K562 (cell line): Measurements from ENCODE around the gene NUP62. TPM values are rescaled to one million over a fixed set of nuclear protein-coding genes. Genes with fewer than 3 reads are reported as not detected.

Source experiments
- ATAC-seq: fragments of 200-7000 bp; cut with Tn5 transposase; 3 replicates; pipeline ENCODE4 v1.9.1; 2020; ENCODE audit warnings: moderate library complexity
- BruUV-seq: library from RNA; stranded (reverse); fragments of 400-500 nt; replicated peaks from 2 replicates; lab custom pipeline; 2021; lab: Mats Ljungman, UMichigan
- CTCF ChIA-PET: fragments of 300-600 bp; formaldehyde crosslinking; extraction: SDS; loops from one replicate; lab custom pipeline; 2021; ENCODE audit warnings: low intra/inter-chr PET ratio; lab: Yijun Ruan, JAX
- POLR2A ChIA-PET: fragments of 300-600, 350-650 bp; sonication (Branson Sonifier 250); formaldehyde crosslinking; extraction: SDS; loops from one replicate; lab custom pipeline; 2021; ENCODE audit warnings: antibody characterized with exemption, inconsistent platforms; lab: Yijun Ruan, JAX
- DNase-seq, 4 experiments: peaks; one replicate each; pipeline versions ENCODE4 v3.0.0 to v3.0.0-alpha.2; 2011 to 2018; ENCODE audit warnings: low spot score in 3 of 4, mixed read lengths in 3 of 4; ENCODE audit errors: extremely low read depth in 1 of 4
- FAIRE-seq: peaks from 2 replicates; lab custom pipeline; 2011; peaks lifted over from hg19 to GRCh38; lab: Jason Lieb, UNC
- H2AFZ ChIP-seq: 2 replicates; pipeline ENCODE4 v1.6.0; 2011; ENCODE audit warnings: low read depth, low read length, control low read depth, inconsistent platforms
- H3K27ac ChIP-seq: fragments of 200-600 bp; 3 replicates; pipeline ENCODE4 v1.8.0; 2011; ENCODE audit warnings: low read depth, mild to moderate bottlenecking, control low read depth, inconsistent platforms, low read length, moderate library complexity, mixed read lengths; ENCODE audit errors: extremely low read depth
- H3K27me3 ChIP-seq, 2 experiments: fragments of 300-600 bp in 1 of 2; 2 replicates in 1 of 2; 3 replicates in 1 of 2; pipeline versions ENCODE4 v1.6.0 to v1.8.0; 2011; ENCODE audit warnings: inconsistent platforms in 2 of 2, low read length in 2 of 2, mild to moderate bottlenecking in 1 of 2, mixed read lengths in 1 of 2, moderate library complexity in 1 of 2; ENCODE audit not compliant: control insufficient read depth in 2 of 2, insufficient read depth in 2 of 2
- H3K36me3 ChIP-seq: fragments of 300-600 bp; 3 replicates; pipeline ENCODE4 v1.8.0; 2011; ENCODE audit warnings: mild to moderate bottlenecking, low read length, inconsistent platforms; ENCODE audit not compliant: control insufficient read depth, insufficient read depth
- H3K4me1 ChIP-seq, 2 experiments: fragments of 200-600 bp in 1 of 2; replicated peaks in 1 of 2; 2 replicates in 1 of 2; 3 replicates in 1 of 2; pipeline versions ENCODE4 v1.5.1 to v1.8.0; 2011; ENCODE audit warnings: inconsistent platforms in 2 of 2, low read length in 2 of 2, mild to moderate bottlenecking in 1 of 2, mixed read lengths in 1 of 2, moderate library complexity in 1 of 2; ENCODE audit not compliant: control insufficient read depth in 2 of 2, insufficient read depth in 2 of 2
- H3K4me2 ChIP-seq: 2 replicates; pipeline ENCODE4 v1.6.1; 2011; ENCODE audit warnings: low read length, control low read depth, inconsistent platforms, mixed read lengths; ENCODE audit not compliant: insufficient read depth
- H3K4me3 ChIP-seq: fragments of 200-600 bp; sonication (generic), shearing (Covaris generic); 2 replicates; pipeline ENCODE4 v1.5.1; 2016; ENCODE audit warnings: control low read depth, inconsistent platforms
- H3K79me2 ChIP-seq: fragments of 200-600 bp; 3 replicates; pipeline ENCODE4 v1.8.0; 2011; ENCODE audit warnings: low read length, inconsistent platforms; ENCODE audit not compliant: control insufficient read depth, insufficient read depth
- H3K9ac ChIP-seq, 2 experiments: 2 replicates each; pipeline versions ENCODE4 v1.6.0 to v1.6.1; 2011; ENCODE audit warnings: low read depth in 2 of 2, low read length in 2 of 2, control low read depth in 1 of 2, inconsistent platforms in 1 of 2, mild to moderate bottlenecking in 1 of 2, mixed read lengths in 1 of 2; ENCODE audit not compliant: insufficient read depth in 1 of 2
- H3K9me1 ChIP-seq: one replicate; pipeline ENCODE4 v1.6.0; 2011; ENCODE audit warnings: inconsistent platforms, mild to moderate bottlenecking, low read length, moderate library complexity; ENCODE audit not compliant: control insufficient read depth, insufficient read depth
- H3K9me3 ChIP-seq: replicated peaks from 2 replicates; pipeline ENCODE4 v1.5.1; 2011; ENCODE audit warnings: low read depth, low read length, inconsistent platforms; ENCODE audit not compliant: control insufficient read depth, insufficient read depth
- H4K20me1 ChIP-seq: replicated peaks from 2 replicates; pipeline ENCODE4 v1.6.1; 2011; ENCODE audit warnings: low read length, inconsistent platforms, mixed read lengths; ENCODE audit not compliant: control insufficient read depth, insufficient read depth
- CCNT2 ChIP-seq: IDR thresholded peaks from 2 replicates; pipeline ENCODE4 v1.6.1; 2011; ENCODE audit warnings: borderline replicate concordance, low read depth, mild to moderate bottlenecking, moderate library complexity, mixed read lengths, low read length; ENCODE audit not compliant: insufficient read length; ENCODE audit errors: extremely low read depth
- USF1 ChIP-seq: sonication (generic); formaldehyde crosslinking; IDR thresholded peaks from 2 replicates; pipeline ENCODE4 v1.9.0; 2022; ENCODE audit warnings: mild to moderate bottlenecking, missing genetic modification reagents
- ZNF174 ChIP-seq: fragments of 250-450 bp; sonication (Bioruptor Pico); IDR thresholded peaks from 2 replicates; pipeline ENCODE4 v1.4.0; 2020; ENCODE audit warnings: mild to moderate bottlenecking
- ZNF197 ChIP-seq: fragments of 200-800 bp; sonication (Bioruptor generic); IDR thresholded peaks from 2 replicates; pipeline ENCODE4 v1.6.1; 2016; ENCODE audit warnings: low read depth, missing genetic modification characterization, missing compliant biosample characterization
- WGBS: fragments of 100-300 bp; shearing (Covaris generic); methylation state at CpG from one replicate; pipeline ENCODE4 v1.1.6; 2016; ENCODE audit warnings: low coverage, mixed read lengths; ENCODE audit not compliant: insufficient coverage; ENCODE audit errors: missing lambda C conversion rate; 5-methylcytosine and 5-hydroxymethylcytosine counted together
- in situ Hi-C: fragments of 300-500 bp; cut with MboI; formaldehyde crosslinking; loops from 4 replicates; pipeline ENCODE4 v1.15.0; 2018; ENCODE audit warnings: inconsistent platforms, mixed read lengths
- intact Hi-C: fragments of 100-400 bp; cut with micrococcal nuclease; formaldehyde crosslinking; loops from 2 replicates; pipeline ENCODE4 v1.14.2; 2022
- polyA plus RNA-seq, 8 experiments: library from polyadenylated mRNA; depleted of rRNA in 4 of 8; stranded (reverse) in 5 of 8; unstranded in 3 of 8; fragments of >200 nt; fragmentation: Nextera tagmentation in 2 of 8; fragmentation: Illumina TruSeq in 1 of 8; extraction: Ambion mirVana in 2 of 8; extraction: Trizol in 1 of 8; gene quantifications; 2 replicates each; pipeline versions ENCODE4 v1.2.1 to v1.2.3, GENCODE V29; 2011 to 2014; ENCODE audit warnings: inconsistent platforms in 1 of 8, missing spikeins in 1 of 8
- total RNA-seq, 7 experiments: library from RNA; depleted of rRNA in 6 of 7; stranded (reverse); fragments of >200 nt in 6 of 7; fragmentation: Illumina TruSeq in 2 of 7; extraction: Trizol in 2 of 7; gene quantifications; 2 replicates each; pipeline versions ENCODE4 v1.2.1 to v1.2.3, GENCODE V29; 2011 to 2021; ENCODE audit warnings: low replicate concordance in 1 of 7
- TF ChIP-seq, protein P1 (sequence below): sonication (generic); formaldehyde crosslinking; IDR thresholded peaks from 2 replicates; pipeline ENCODE4 v1.9.0; 2022; ENCODE audit warnings: mild to moderate bottlenecking, missing genetic modification reagents
- TF ChIP-seq, protein P2 (sequence below), 3 experiments: IDR thresholded peaks in 2 of 3; conservative IDR thresholded peaks in 1 of 3; 2 replicates each; pipeline ENCODE4 v1.5.1; 2011 to 2012; ENCODE audit warnings: low read length in 3 of 3, mild to moderate bottlenecking in 3 of 3, control low read depth in 2 of 3, improper control_type of control experiment in 1 of 3, inconsistent platforms in 1 of 3, low read depth in 1 of 3, mixed read lengths in 1 of 3, moderate library complexity in 1 of 3; ENCODE audit not compliant: insufficient read depth in 2 of 3

The NUP62 gene
- total and polyA plus RNA-seq, 9 of the 15 experiments (the other 6 are each of a cell fraction or from before 2014, with no cell fraction given), result 16.9 to 109 (median 66.0) TPM

- Histone ChIP-seq H3K4me1 (peaks cover 8 to 11% of the 10 kb centered on the region in 2 experiments; a peak in 3 of 5 replicates), H3K4me2 (no peak overlapping the region), H3K4me3 (no peak overlapping the region), H3K27ac (no peak overlapping the region), H3K9me1 (no peaks in the 10 kb centered on the region), H3K27me3 (no peaks in the 10 kb centered on the region), H3K36me3 (no peaks in the 10 kb centered on the region), H3K9ac (peak overlapping the region in 1 of 2 experiments; percentile 23; a peak in 1 of 4 replicates), H4K20me1 (no peaks in the 10 kb centered on the region), H2AFZ (no peak overlapping the region), H3K9me3 (no peaks in the 10 kb centered on the region), H3K79me2 (no peaks in the 10 kb centered on the region)
- DNase-seq, result no peak
- no TSS peak for BruUV-seq
- intact Hi-C loops, result no loop called here
- ATAC-seq, result no peak
- ChIA-PET POLR2A (no interaction called here), CTCF (no interaction called here)
- no peak for FAIRE-seq
- TF ChIP-seq, protein P1, sequence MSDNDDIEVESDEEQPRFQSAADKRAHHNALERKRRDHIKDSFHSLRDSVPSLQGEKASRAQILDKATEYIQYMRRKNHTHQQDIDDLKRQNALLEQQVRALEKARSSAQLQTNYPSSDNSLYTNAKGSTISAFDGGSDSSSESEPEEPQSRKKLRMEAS (CRISPR knock-in tag), result peak; percentile 51; the same call in 1 of the 2 replicates
- no peak for TF ChIP-seq ZNF174 (CRISPR knock-in tag)
- peak; percentile 8; the same call in 1 of the 2 replicates for TF ChIP-seq USF1 (CRISPR knock-in tag)
- TF ChIP-seq, protein P2, sequence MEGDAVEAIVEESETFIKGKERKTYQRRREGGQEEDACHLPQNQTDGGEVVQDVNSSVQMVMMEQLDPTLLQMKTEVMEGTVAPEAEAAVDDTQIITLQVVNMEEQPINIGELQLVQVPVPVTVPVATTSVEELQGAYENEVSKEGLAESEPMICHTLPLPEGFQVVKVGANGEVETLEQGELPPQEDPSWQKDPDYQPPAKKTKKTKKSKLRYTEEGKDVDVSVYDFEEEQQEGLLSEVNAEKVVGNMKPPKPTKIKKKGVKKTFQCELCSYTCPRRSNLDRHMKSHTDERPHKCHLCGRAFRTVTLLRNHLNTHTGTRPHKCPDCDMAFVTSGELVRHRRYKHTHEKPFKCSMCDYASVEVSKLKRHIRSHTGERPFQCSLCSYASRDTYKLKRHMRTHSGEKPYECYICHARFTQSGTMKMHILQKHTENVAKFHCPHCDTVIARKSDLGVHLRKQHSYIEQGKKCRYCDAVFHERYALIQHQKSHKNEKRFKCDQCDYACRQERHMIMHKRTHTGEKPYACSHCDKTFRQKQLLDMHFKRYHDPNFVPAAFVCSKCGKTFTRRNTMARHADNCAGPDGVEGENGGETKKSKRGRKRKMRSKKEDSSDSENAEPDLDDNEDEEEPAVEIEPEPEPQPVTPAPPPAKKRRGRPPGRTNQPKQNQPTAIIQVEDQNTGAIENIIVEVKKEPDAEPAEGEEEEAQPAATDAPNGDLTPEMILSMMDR (IDR thresholded peaks at IDR 0.05 in 2 of 3, conservative IDR thresholded peaks at IDR 0.05 in 1 of 3; ENCODE audit: insufficient read depth in 2 of 3, low read depth in 1 of 3, low read length in 3 of 3), result peak in 2 of 3 experiments; percentile 7 to 40; a peak in 2 of 6 replicates
- TF ChIP-seq CCNT2, result no peak
- no peak for TF ChIP-seq ZNF197 (CRISPR knock-in tag)
- 63% methylated on average over 5 of the region's 7 CpGs for WGBS
- in situ Hi-C loops, result loop anchor here (5.0 to 10.0 kb wide), 2 partner anchors 37 to 155 kb away; no protein-coding TSS in a partner anchor
These were observed 10.6 kb upstream of the NUP62 start for GRCh38 chr19:49939721-49940481.
